ENCODE data around the gene HELB. TPM values are rescaled to one million over a fixed set of nuclear protein-coding genes. Genes with fewer than 3 reads are reported as not detected.

The HELB gene
- total and polyA plus RNA-seq, 10 of the 15 experiments (the other 5 are each of a cell fraction or from before 2014, with no cell fraction given) = 0.58 to 10.0 (median 4.4) TPM

- no peak for TF ChIP-seq E2F8 (IDR thresholded peaks at IDR 0.05; ENCODE audit: low read depth, partially characterized antibody)
- TF ChIP-seq RELB (IDR thresholded peaks at IDR 0.05; ENCODE audit: low read depth) = peak; percentile 52; the same call in 1 of the 2 replicates
- peak in 1 of 2 experiments; percentile 7; a peak in 1 of 4 replicates for TF ChIP-seq BHLHE40 (IDR thresholded peaks at IDR 0.05; ENCODE audit: borderline replicate concordance in 1 of 2, low read depth in 2 of 2, low read length in 1 of 2)
- TF ChIP-seq ZBED1 (IDR thresholded peaks at IDR 0.05; ENCODE audit: borderline replicate concordance) = no peak
- no peak for TF ChIP-seq CBFB (IDR thresholded peaks at IDR 0.05; ENCODE audit: low read depth)
- no peak for TF ChIP-seq ZNF622 (IDR thresholded peaks at IDR 0.05)
- TF ChIP-seq CTCF (IDR thresholded peaks at IDR 0.05 in 2 of 3, conservative IDR thresholded peaks at IDR 0.05 in 1 of 3; ENCODE audit: control insufficient read depth in 2 of 3, extremely low read depth in 1 of 3, insufficient read depth in 1 of 3, low read depth in 3 of 3, low read length in 3 of 3) = no peak
- no peak for TF ChIP-seq RBBP5 (conservative IDR thresholded peaks at IDR 0.05)
- no peak for TF ChIP-seq YY1 (IDR thresholded peaks at IDR 0.05; ENCODE audit: low read depth, low read length)
- no peak for TF ChIP-seq CEBPZ (IDR thresholded peaks at IDR 0.05; ENCODE audit: low read depth, low read length)
Measured at GRCh38 chr12:66301944-66302826, at the start of gene HELB (continued).
